Sigmoid colon (tissue), 7 donors: Measurements from ENCODE around the gene CUX1. TPM values are rescaled to one million over a fixed set of nuclear protein-coding genes. Genes with fewer than 3 reads are reported as not detected.

ENCODE experiments used
- DNase-seq: peaks from one replicate; pipeline ENCODE4 v3.0.0-alpha.2; 2019
- H3K27ac ChIP-seq, 4 donors: fragments of 200-600 bp; sonication (generic); one replicate each; pipeline ENCODE4 v1.5.1; 2016 to 2019; ENCODE audit warnings: mild to moderate bottlenecking in 1 of 4
- H3K27me3 ChIP-seq, 3 donors: fragments of 200-600 bp; sonication (generic); one replicate each; pipeline ENCODE4 v1.5.1; 2019; ENCODE audit warnings: mild to moderate bottlenecking in 1 of 3
- H3K36me3 ChIP-seq, 4 donors: fragments of 200-600 bp; sonication (generic); one replicate each; pipeline ENCODE4 v1.5.1; 2016 to 2019
- H3K4me1 ChIP-seq, 4 donors: fragments of 200-600 bp; sonication (generic); one replicate each; pipeline ENCODE4 v1.5.1; 2017 to 2019
- H3K4me3 ChIP-seq, 4 donors: fragments of 200-600 bp; sonication (generic); one replicate each; pipeline ENCODE4 v1.5.1; 2017 to 2019; ENCODE audit warnings: mild to moderate bottlenecking in 2 of 4, moderate library complexity in 1 of 4
- H3K9me3 ChIP-seq, 4 donors: fragments of 200-600 bp in 3 of 4; sonication (generic) in 3 of 4; one replicate each; pipeline versions ENCODE4 v1.5.1 to v1.6.1; 2013 to 2019
- EP300 ChIP-seq, 4 donors: sonication (generic); formaldehyde crosslinking; IDR thresholded peaks; one replicate each; pipeline ENCODE4 v1.6.1; 2017; ENCODE audit warnings: antibody characterized with exemption in 4 of 4
- POLR2A ChIP-seq, 2 donors: fragments of 450-650 bp; IDR thresholded peaks; one replicate each; pipeline ENCODE4 v1.6.1; 2016; ENCODE audit warnings: antibody characterized with exemption in 2 of 2, mild to moderate bottlenecking in 2 of 2, moderate library complexity in 2 of 2
- POLR2AphosphoS5 ChIP-seq, 4 donors: sonication (generic); formaldehyde crosslinking; IDR thresholded peaks; one replicate each; pipeline ENCODE4 v1.6.1; 2017; ENCODE audit warnings: antibody characterized with exemption in 4 of 4
- WGBS, 2 donors: extraction: QIAGEN DNeasy Blood & Tissue Kit; methylation state at CpG; one replicate each; pipeline ENCODE4 v1.1.7; 2013; 5-methylcytosine and 5-hydroxymethylcytosine counted together
- intact Hi-C: fragments of 100-400 bp; cut with DNase I; formaldehyde crosslinking; loops from one replicate; pipeline ENCODE4 v1.15.1; 2023
- polyA plus RNA-seq, 3 donors: library from polyadenylated mRNA; stranded (reverse); fragments of 200-250 nt; gene quantifications; one replicate each; pipeline ENCODE4 v1.2.3, GENCODE V29; 2013
- total RNA-seq, 4 donors: library from RNA; depleted of rRNA; stranded (reverse); fragments of >200 nt; gene quantifications; one replicate each; pipeline ENCODE4 v1.1.0, GENCODE V29; 2016
- TF ChIP-seq, protein P1 (sequence below), 4 experiments: fragments of 450-650 bp in 3 of 4; fragments of 200-600 bp in 1 of 4; IDR thresholded peaks; one replicate each; pipeline ENCODE4 v1.5.1; 2016 to 2019; ENCODE audit warnings: antibody characterized with exemption in 4 of 4, mild to moderate bottlenecking in 3 of 4, moderate library complexity in 2 of 4
- donor health status: healthy with polysubstance abuse.
- donor health status: Bipolar disorder and iron deficiency.
- donor health status: healthy.

The CUX1 gene
- total and polyA plus RNA-seq, 7 donors: 46.7 to 127 (median 49.9) TPM

DNA sequence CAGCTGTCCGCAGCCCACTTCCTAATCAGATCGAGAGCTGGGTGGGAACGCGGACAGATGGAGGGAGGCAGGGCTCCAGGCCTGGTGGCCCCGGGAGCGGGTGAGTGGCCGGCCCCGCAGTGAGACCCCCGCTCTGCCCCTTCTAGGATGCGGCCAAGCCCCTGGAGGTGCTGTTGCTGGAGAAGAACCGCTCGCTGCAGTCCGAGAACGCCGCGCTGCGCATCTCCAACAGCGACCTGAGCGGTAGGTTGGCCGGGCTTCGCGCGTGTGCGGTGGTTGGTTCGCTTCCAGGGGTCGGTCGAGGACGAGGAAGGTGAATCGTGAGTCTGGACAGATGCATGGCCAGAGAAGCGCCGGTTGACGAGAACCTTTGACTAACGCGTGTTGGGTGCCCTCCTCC lies 377.9 kb downstream of the CUX1 start:
- Histone ChIP-seq H3K4me3 (no peak overlapping the region), H3K36me3 (peaks cover 26 to 98% (median 52%) of the 10 kb centered on the region in 4 donors), H3K4me1 (no peaks in the 10 kb centered on the region), H3K9me3 (no peaks in the 10 kb centered on the region), H3K27me3 (no peaks in the 10 kb centered on the region), H3K27ac (no peak overlapping the region)
- intact Hi-C loops: no loop called here
- no peak for DNase-seq
- WGBS, 2 donors: 96 to 97% methylated on average over 34 of the region's 34 CpGs
- no peak for TF ChIP-seq POLR2AphosphoS5 (IDR thresholded peaks at IDR 0.05)
- no peak for TF ChIP-seq EP300 (IDR thresholded peaks at IDR 0.05)
- no peak for TF ChIP-seq POLR2A (IDR thresholded peaks at IDR 0.05)
- TF ChIP-seq, protein P1, sequence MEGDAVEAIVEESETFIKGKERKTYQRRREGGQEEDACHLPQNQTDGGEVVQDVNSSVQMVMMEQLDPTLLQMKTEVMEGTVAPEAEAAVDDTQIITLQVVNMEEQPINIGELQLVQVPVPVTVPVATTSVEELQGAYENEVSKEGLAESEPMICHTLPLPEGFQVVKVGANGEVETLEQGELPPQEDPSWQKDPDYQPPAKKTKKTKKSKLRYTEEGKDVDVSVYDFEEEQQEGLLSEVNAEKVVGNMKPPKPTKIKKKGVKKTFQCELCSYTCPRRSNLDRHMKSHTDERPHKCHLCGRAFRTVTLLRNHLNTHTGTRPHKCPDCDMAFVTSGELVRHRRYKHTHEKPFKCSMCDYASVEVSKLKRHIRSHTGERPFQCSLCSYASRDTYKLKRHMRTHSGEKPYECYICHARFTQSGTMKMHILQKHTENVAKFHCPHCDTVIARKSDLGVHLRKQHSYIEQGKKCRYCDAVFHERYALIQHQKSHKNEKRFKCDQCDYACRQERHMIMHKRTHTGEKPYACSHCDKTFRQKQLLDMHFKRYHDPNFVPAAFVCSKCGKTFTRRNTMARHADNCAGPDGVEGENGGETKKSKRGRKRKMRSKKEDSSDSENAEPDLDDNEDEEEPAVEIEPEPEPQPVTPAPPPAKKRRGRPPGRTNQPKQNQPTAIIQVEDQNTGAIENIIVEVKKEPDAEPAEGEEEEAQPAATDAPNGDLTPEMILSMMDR (IDR thresholded peaks at IDR 0.05): no peak

DNA sequence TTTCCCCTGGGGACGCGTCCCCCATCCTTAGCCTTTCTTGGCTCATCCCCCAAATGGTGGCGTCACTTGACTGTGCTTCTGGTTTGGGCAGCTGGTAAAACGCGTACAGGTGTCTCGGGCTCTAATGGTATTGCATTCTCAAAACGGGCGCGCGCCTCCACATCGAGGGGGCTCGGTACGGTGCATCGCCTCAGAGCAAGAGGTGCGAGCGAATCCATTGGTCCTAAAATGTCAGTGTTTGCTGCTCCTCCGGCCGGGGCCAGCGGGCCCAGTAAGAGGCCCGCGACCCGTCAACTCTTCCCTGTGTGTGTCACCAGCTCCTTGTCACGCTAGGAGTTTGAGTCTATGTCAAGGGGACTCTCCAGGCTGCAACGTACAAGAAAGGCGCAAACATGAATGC lies 378.6 kb downstream of the CUX1 start:
- 97% methylated on average over 25 of the region's 25 CpGs for WGBS, 2 donors
- Histone ChIP-seq H3K27me3 (no peaks in the 10 kb centered on the region), H3K9me3 (no peaks in the 10 kb centered on the region), H3K27ac (no peak overlapping the region), H3K36me3 (peaks cover 27 to 98% (median 50%) of the 10 kb centered on the region in 4 donors), H3K4me3 (no peak overlapping the region), H3K4me1 (no peaks in the 10 kb centered on the region)
- DNase-seq: no peak
- no peak for TF ChIP-seq EP300 (IDR thresholded peaks at IDR 0.05)
- TF ChIP-seq POLR2A (IDR thresholded peaks at IDR 0.05): no peak
- TF ChIP-seq, protein P1 (IDR thresholded peaks at IDR 0.05): no peak
- no peak for TF ChIP-seq POLR2AphosphoS5 (IDR thresholded peaks at IDR 0.05)
- intact Hi-C loops: no loop called here

DNA sequence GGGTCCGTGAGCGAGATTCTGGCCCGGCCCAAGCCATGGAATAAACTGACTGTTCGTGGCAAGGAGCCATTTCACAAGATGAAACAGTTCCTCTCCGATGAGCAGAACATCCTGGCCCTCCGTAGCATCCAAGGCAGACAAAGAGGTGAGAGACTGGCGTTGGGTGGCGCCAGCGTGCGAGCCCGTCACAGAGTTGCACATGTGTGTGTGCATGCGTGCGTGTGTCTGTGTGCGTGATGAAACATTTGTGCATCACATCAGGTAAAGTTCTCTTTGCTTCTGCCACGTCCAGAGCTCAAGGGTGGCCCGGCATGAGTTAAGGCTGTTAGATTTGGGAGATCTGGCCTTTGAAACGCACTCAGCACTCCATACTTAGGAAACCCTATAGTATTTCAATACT lies 379.7 kb downstream of the CUX1 start:
- intact Hi-C loops: no loop called here
- no peak overlapping the region for H3K4me3 ChIP-seq
- no peak overlapping the region for H3K27ac ChIP-seq
- H3K9me3 ChIP-seq: no peaks in the 10 kb centered on the region
- peaks cover 28 to 98% (median 56%) of the 10 kb centered on the region in 4 donors for H3K36me3 ChIP-seq
- WGBS, 2 donors: 97% methylated on average over 17 of the region's 17 CpGs
- TF ChIP-seq, protein P1 (IDR thresholded peaks at IDR 0.05): no peak
- no peaks in the 10 kb centered on the region for H3K27me3 ChIP-seq
- DNase-seq: no peak
- no peaks in the 10 kb centered on the region for H3K4me1 ChIP-seq

DNA sequence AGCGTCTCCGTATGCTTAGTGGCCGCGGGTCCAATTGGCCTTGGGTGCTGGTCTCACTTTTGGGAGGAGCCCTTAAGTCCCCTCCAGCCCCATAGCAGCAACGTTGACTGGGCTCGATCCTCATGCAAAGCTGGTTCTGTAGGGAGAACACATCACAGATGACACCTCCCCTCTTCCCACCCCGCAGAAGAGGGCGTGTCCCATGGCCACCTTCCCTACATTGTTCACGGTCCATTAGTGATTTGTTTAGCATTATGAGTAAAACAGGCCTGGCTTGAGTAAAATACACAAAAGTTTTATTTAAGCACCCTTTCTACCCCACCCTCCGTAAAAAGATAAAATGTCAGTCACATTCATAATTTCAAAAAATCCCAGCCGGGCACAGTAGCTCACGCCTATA lies 380.2 kb downstream of the CUX1 start:
- no peak for DNase-seq
- TF ChIP-seq POLR2AphosphoS5 (IDR thresholded peaks at IDR 0.05) (no peak), EP300 (IDR thresholded peaks at IDR 0.05) (no peak), POLR2A (IDR thresholded peaks at IDR 0.05) (no peak)
- TF ChIP-seq, protein P1 (IDR thresholded peaks at IDR 0.05): no peak
- H3K27me3 ChIP-seq: no peaks in the 10 kb centered on the region
- H3K27ac ChIP-seq: no peak overlapping the region
- no peaks in the 10 kb centered on the region for H3K4me1 ChIP-seq
- 95 to 97% methylated on average over 12 of the region's 12 CpGs for WGBS, 2 donors
- no peaks in the 10 kb centered on the region for H3K9me3 ChIP-seq
- intact Hi-C loops: no loop called here
- H3K4me3 ChIP-seq: no peak overlapping the region
- peaks cover 31 to 98% (median 59%) of the 10 kb centered on the region in 4 donors for H3K36me3 ChIP-seq

DNA sequence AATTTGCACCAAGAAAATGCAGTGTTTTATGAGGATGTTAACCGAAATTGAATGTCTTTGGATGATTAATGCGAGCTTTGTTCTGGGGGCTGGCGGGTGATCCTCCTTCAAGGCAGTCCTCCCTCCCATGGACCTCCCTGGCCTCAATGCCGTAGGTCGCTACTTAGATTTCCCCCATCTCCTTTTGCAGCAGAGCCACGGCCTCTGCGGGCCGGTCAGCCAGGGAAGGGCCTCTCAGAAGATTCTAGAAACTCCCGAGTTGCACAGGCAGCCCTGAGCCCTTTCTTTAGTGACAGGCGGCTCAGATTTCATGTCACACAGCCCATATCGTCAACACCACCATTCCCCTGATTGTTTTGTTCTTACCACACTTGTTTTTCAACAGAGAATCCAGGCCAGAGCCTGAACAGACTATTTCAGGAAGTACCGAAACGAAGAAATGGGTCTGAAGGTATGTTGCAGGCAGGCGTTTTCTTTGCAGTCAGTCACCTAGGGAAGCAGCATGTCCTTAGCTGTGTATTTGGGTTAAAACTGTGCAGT lies 381.1 kb downstream of the CUX1 start:
- Histone ChIP-seq H3K36me3 (peaks cover 32 to 99% (median 58%) of the 10 kb centered on the region in 4 donors), H3K4me1 (no peaks in the 10 kb centered on the region), H3K4me3 (no peak overlapping the region), H3K9me3 (no peaks in the 10 kb centered on the region), H3K27ac (no peak overlapping the region), H3K27me3 (no peaks in the 10 kb centered on the region)
- no peak for DNase-seq
- WGBS, 2 donors: 92 to 93% methylated on average over 14 of the region's 14 CpGs
- TF ChIP-seq, protein P1 (IDR thresholded peaks at IDR 0.05): no peak
- no peak for TF ChIP-seq POLR2AphosphoS5 (IDR thresholded peaks at IDR 0.05)
- no peak for TF ChIP-seq EP300 (IDR thresholded peaks at IDR 0.05)
- TF ChIP-seq POLR2A (IDR thresholded peaks at IDR 0.05): no peak
- intact Hi-C loops: no loop called here
